Neural progenitor cell (in vitro differentiated cells): ENCODE data around the gene EIF2D. TPM values are rescaled to one million over a fixed set of nuclear protein-coding genes. Genes with fewer than 3 reads are reported as not detected.

Experiments used
- DNase-seq: peaks from one replicate; pipeline ENCODE4 v3.0.0-alpha.2; 2016; ENCODE audit warnings: low spot score
- H2AFZ ChIP-seq: fragments of 200-600 bp; sonication (generic); replicated peaks from 2 replicates; pipeline ENCODE4 v1.6.1; 2016; ENCODE audit warnings: antibody characterized with exemption
- H3F3A ChIP-seq: fragments of 200-600 bp; sonication (generic); 2 replicates; pipeline ENCODE4 v1.6.1; 2016; ENCODE audit warnings: antibody characterized with exemption, low read depth
- H3K27ac ChIP-seq: fragments of 200-600 bp; sonication (generic); 2 replicates; pipeline ENCODE4 v1.5.1; 2016; ENCODE audit warnings: mild to moderate bottlenecking
- H3K27me3 ChIP-seq: fragments of 200-600 bp; sonication (generic); 2 replicates; pipeline ENCODE4 v1.6.1; 2016; ENCODE audit warnings: mild to moderate bottlenecking, moderate library complexity
- H3K36me3 ChIP-seq: fragments of 200-600 bp; sonication (generic); 2 replicates; pipeline ENCODE4 v1.5.1; 2016
- H3K4me1 ChIP-seq: fragments of 200-600 bp; sonication (generic); 2 replicates; pipeline ENCODE4 v1.6.1; 2016; ENCODE audit warnings: mixed run types
- H3K4me2 ChIP-seq: fragments of 200-600 bp; sonication (generic); 2 replicates; pipeline ENCODE4 v1.6.1; 2016
- H3K4me3 ChIP-seq: fragments of 200-600 bp; sonication (generic); 2 replicates; pipeline ENCODE4 v1.5.1; 2016
- H3K79me2 ChIP-seq: fragments of 200-600 bp; sonication (generic); 2 replicates; pipeline ENCODE4 v1.6.1; 2016; ENCODE audit warnings: low read depth
- H3K9ac ChIP-seq: fragments of 200-600 bp; sonication (generic); 2 replicates; pipeline ENCODE4 v1.6.1; 2016
- H3K9me3 ChIP-seq: fragments of 200-600 bp; sonication (generic); 2 replicates; pipeline ENCODE4 v1.5.1; 2016; ENCODE audit warnings: low read depth
- H4K20me1 ChIP-seq: fragments of 200-600 bp; sonication (generic); 2 replicates; pipeline ENCODE4 v1.6.1; 2016; ENCODE audit warnings: low read depth
- H3K27ac Mint-ChIP-seq: 3 replicates; pipeline ENCODE4 v1.8.0; 2021; ENCODE audit warnings: mixed read lengths
- H3K27me3 Mint-ChIP-seq: 2 replicates; pipeline ENCODE4 v1.8.0; 2022; ENCODE audit warnings: low read depth, mild to moderate bottlenecking, inconsistent platforms, moderate library complexity, mixed read lengths; ENCODE audit not compliant: insufficient read depth
- H3K36me3 Mint-ChIP-seq: 3 replicates; pipeline ENCODE4 v1.8.0; 2021; ENCODE audit warnings: mixed read lengths
- H3K4me1 Mint-ChIP-seq: 3 replicates; pipeline ENCODE4 v1.8.0; 2021; ENCODE audit warnings: mixed read lengths
- H3K4me3 Mint-ChIP-seq: 3 replicates; pipeline ENCODE4 v1.8.0; 2021; ENCODE audit warnings: mild to moderate bottlenecking, moderate library complexity, mixed read lengths
- H3K9me3 Mint-ChIP-seq: 3 replicates; pipeline ENCODE4 v1.8.0; 2020; ENCODE audit warnings: mixed read lengths
- CTCF ChIP-seq: fragments of 200-600 bp; sonication (generic); IDR thresholded peaks from 2 replicates; pipeline ENCODE4 v1.5.1; 2017; ENCODE audit warnings: antibody characterized with exemption, mild to moderate bottlenecking
- EZH2 ChIP-seq: fragments of 200-600 bp; sonication (generic); IDR thresholded peaks from 2 replicates; pipeline ENCODE4 v1.6.1; 2017; ENCODE audit warnings: antibody characterized with exemption, mild to moderate bottlenecking, moderate library complexity
- EZH2phosphoT487 ChIP-seq: fragments of 200-600 bp; sonication (generic); IDR thresholded peaks from 2 replicates; pipeline ENCODE4 v1.6.1; 2017; ENCODE audit warnings: antibody characterized with exemption
- total RNA-seq: library from RNA; depleted of rRNA; stranded (reverse); fragments of >200 nt; gene quantifications from 2 replicates; pipeline ENCODE4 v1.2.3, GENCODE V29; 2015; ENCODE audit warnings: low replicate concordance

The EIF2D gene, protein sequence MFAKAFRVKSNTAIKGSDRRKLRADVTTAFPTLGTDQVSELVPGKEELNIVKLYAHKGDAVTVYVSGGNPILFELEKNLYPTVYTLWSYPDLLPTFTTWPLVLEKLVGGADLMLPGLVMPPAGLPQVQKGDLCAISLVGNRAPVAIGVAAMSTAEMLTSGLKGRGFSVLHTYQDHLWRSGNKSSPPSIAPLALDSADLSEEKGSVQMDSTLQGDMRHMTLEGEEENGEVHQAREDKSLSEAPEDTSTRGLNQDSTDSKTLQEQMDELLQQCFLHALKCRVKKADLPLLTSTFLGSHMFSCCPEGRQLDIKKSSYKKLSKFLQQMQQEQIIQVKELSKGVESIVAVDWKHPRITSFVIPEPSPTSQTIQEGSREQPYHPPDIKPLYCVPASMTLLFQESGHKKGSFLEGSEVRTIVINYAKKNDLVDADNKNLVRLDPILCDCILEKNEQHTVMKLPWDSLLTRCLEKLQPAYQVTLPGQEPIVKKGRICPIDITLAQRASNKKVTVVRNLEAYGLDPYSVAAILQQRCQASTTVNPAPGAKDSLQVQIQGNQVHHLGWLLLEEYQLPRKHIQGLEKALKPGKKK
- total RNA-seq, result 45.2 and 47.5 TPM in 2 replicates

- peak within 1 kb of the TSS; percentile 88 for H3K9ac ChIP-seq
- peak within 1 kb of the TSS; percentile 78 for H3K4me2 ChIP-seq
- no peaks in the 10 kb centered on the region for H3K36me3 ChIP-seq
- peaks cover 7% of the 10 kb centered on the region for H3K79me2 ChIP-seq
- H3K27ac Mint-ChIP-seq, result peak within 1 kb of the TSS; percentile 98
- peaks cover 2% of the 10 kb centered on the region for H3K27me3 Mint-ChIP-seq
- no peaks in the 10 kb centered on the region for H3K9me3 ChIP-seq
- peak within 1 kb of the TSS; percentile 88 for H2AFZ ChIP-seq
- H3F3A ChIP-seq, result peaks cover 4% of the 10 kb centered on the region
- DNase-seq, result peak; percentile 97
- peak within 1 kb of the TSS; percentile 95 for H3K4me3 Mint-ChIP-seq
- peak within 1 kb of the TSS; percentile 51 for H3K27ac ChIP-seq
- H3K4me3 ChIP-seq, result peak within 1 kb of the TSS; percentile 66
- H3K4me1 ChIP-seq, result peaks cover 5% of the 10 kb centered on the region
- H3K9me3 Mint-ChIP-seq, result no peaks in the 10 kb centered on the region
- peaks cover 2% of the 10 kb centered on the region for H3K36me3 Mint-ChIP-seq
- H3K27me3 ChIP-seq, result no peaks in the 10 kb centered on the region
- peaks cover 11% of the 10 kb centered on the region for H3K4me1 Mint-ChIP-seq
- H4K20me1 ChIP-seq, result no peaks in the 10 kb centered on the region
- TF ChIP-seq EZH2 (peak; percentile 55), EZH2phosphoT487 (no peak), CTCF (peak; percentile 85)
Observed at GRCh38 chr1:206612129-206612876, at the start of gene EIF2D. EIF2D (minus strand) TSS chr1:206612465; CDS start chr1:206612342, 123 bp downstream.

- Histone ChIP-seq H3K79me2 (no peaks in the 10 kb centered on the region), H4K20me1 (no peaks in the 10 kb centered on the region), H3F3A (no peaks in the 10 kb centered on the region), H2AFZ (no peak overlapping the region), H3K36me3 (no peaks in the 10 kb centered on the region), H3K4me1 (peaks cover 14% of the 10 kb centered on the region), H3K27me3 (peaks cover 41% of the 10 kb centered on the region), H3K27ac (no peak overlapping the region), H3K9me3 (no peaks in the 10 kb centered on the region), H3K9ac (no peak overlapping the region), H3K4me2 (no peak overlapping the region), H3K4me3 (no peak overlapping the region)
- no peaks in the 10 kb centered on the region for H3K36me3 Mint-ChIP-seq
- H3K27ac Mint-ChIP-seq, result no peak overlapping the region
- no peak for DNase-seq
- H3K9me3 Mint-ChIP-seq, result no peaks in the 10 kb centered on the region
- no peak for TF ChIP-seq EZH2
- TF ChIP-seq EZH2phosphoT487, result no peak
- TF ChIP-seq CTCF, result no peak
- peaks cover 14% of the 10 kb centered on the region for H3K4me1 Mint-ChIP-seq
- peaks cover 17% of the 10 kb centered on the region for H3K27me3 Mint-ChIP-seq
- no peak overlapping the region for H3K4me3 Mint-ChIP-seq
Observed at GRCh38 chr1:206661161-206661820, 49.0 kb upstream of the EIF2D start.

DNA sequence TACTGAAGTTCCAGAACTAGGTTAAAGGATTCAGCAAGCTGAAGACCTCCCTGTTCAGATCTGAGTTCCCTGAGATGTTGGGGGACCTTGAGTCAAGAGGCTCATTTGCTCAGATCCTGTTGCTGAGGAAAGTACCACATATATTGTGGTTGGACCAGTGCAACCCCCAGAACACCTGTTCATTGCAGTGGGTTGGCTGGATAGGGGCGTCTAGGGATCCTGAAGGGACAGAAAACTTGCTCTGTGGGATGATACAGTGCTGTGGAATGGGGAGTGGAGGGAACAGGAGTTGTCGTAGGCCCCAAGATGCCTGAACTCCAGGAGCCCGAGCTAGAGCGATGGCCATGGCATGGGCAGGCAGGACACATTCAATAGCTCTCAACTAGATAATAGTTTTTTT is 47.9 kb upstream of the EIF2D start:
- Mint-ChIP-seq H3K4me1 (peaks cover 14% of the 10 kb centered on the region), H3K27me3 (peaks cover 17% of the 10 kb centered on the region), H3K9me3 (no peaks in the 10 kb centered on the region), H3K4me3 (no peak overlapping the region), H3K36me3 (no peaks in the 10 kb centered on the region), H3K27ac (no peak overlapping the region)
- no peak overlapping the region for H3K27ac ChIP-seq
- no peak overlapping the region for H2AFZ ChIP-seq
- H3F3A ChIP-seq, result peaks cover 3% of the 10 kb centered on the region
- H3K79me2 ChIP-seq, result no peaks in the 10 kb centered on the region
- no peak overlapping the region for H3K4me2 ChIP-seq
- no peak overlapping the region for H3K4me3 ChIP-seq
- no peak for DNase-seq
- peaks cover 18% of the 10 kb centered on the region for H3K4me1 ChIP-seq
- H3K9ac ChIP-seq, result no peak overlapping the region
- H3K36me3 ChIP-seq, result no peaks in the 10 kb centered on the region
- no peak for TF ChIP-seq EZH2phosphoT487
- TF ChIP-seq EZH2, result no peak
- no peak for TF ChIP-seq CTCF
- no peaks in the 10 kb centered on the region for H3K9me3 ChIP-seq
- H4K20me1 ChIP-seq, result no peaks in the 10 kb centered on the region
- H3K27me3 ChIP-seq, result peaks cover 37% of the 10 kb centered on the region
